Motor neuron (in vitro differentiated cells): Measurements from ENCODE around the gene SALL1. TPM values are rescaled to one million over a fixed set of nuclear protein-coding genes. Genes with fewer than 3 reads are reported as not detected.

ENCODE experiments used
- ATAC-seq, 8 experiments: fragments of 200-7000 bp; cut with Tn5 transposase; replicated peaks in 6 of 8; 2 replicates each; pipeline ENCODE4 v1.8.0; 2021; ENCODE audit warnings: mild to moderate bottlenecking in 8 of 8, moderate library complexity in 8 of 8
- H3K27ac ChIP-seq, 2 donors: fragments of 250-450 bp; sonication (Bioruptor Pico); 2 replicates each; pipeline ENCODE4 v1.9.0; 2021; ENCODE audit warnings: antibody characterized with exemption in 2 of 2, mild to moderate bottlenecking in 2 of 2, moderate library complexity in 1 of 2
- H3K4me1 ChIP-seq, 2 donors: fragments of 250-450 bp; sonication (Bioruptor Pico); replicated peaks in 1 of 2; 2 replicates each; pipeline ENCODE4 v1.6.1; 2021; ENCODE audit warnings: antibody characterized with exemption in 2 of 2, mild to moderate bottlenecking in 2 of 2, moderate library complexity in 1 of 2
- H3K4me3 ChIP-seq, 5 donors: fragments of 250-450 bp; sonication (Bioruptor Pico); 2 replicates each; pipeline ENCODE4 v1.9.0; 2021; ENCODE audit warnings: antibody characterized with exemption in 5 of 5, mild to moderate bottlenecking in 5 of 5, moderate library complexity in 4 of 5
- WGBS, 10 experiments: fragments of 450-650 bp; shearing (Covaris generic); methylation state at CpG; one replicate each; pipeline ENCODE4 v1.0.0; 2022; 5-methylcytosine and 5-hydroxymethylcytosine counted together
- in situ Hi-C, 9 experiments: fragments of 400-800 bp; cut with MboI; loops; one replicate each; pipeline ENCODE4 v1.15.0; 2021; ENCODE audit warnings: low sequenced_read_pairs in 9 of 9, low pct_unique_long_range_greater_than_20kb in 2 of 9; ENCODE audit not compliant: unreplicated experiment in 9 of 9
- total RNA-seq, 8 experiments: library from RNA; unstranded; fragments of 300-600 nt; gene quantifications; 2 replicates each; pipeline versions ENCODE4 v1.2.3 to v1.2.4, GENCODE V29; 2022

SALL1 gene
- total RNA-seq, 8 experiments from 2014 or later: 1.7 to 44.2 (median 15.6) TPM

DNA sequence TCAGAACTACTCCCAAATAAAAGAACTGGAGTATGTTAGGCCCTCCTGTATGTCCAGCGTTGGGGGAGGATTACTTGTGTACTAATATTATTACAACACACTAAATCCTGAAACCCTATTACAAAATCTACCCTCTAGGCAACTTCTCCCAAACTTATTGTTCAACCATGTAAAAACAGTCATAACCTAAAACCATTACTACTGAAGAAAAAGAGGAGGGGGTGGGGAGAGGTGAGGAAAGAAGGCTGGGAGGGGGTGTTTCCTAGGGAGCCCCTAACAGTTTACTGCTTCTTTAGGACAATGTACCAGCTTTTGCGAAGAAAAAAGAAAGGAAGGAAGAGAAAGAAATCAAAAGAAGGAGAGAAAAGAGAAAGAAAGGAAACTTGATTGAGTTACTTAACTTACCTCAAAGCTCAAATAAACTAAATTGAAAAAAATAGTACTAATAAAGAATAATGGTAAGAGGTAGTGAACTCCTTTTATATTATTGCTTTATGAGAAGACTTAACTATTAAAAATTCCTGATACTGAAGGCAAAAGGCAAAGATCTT, 2.3 kb downstream of the SALL1 start:
- H3K4me1 ChIP-seq: peaks cover 5 to 31% of the 10 kb centered on the region in 2 donors
- peak overlapping the region; percentile 85 to 94 for H3K27ac ChIP-seq
- 0 to 100% (median 0%) methylated on average over 1 to 2 of the region's 2 CpGs; no CpG with 5 or more reads in 1 of the 10 experiments for WGBS, 10 experiments
- in situ Hi-C loops: no loop called here
- H3K4me3 ChIP-seq: peak overlapping the region; percentile 54 to 97 (median 82)
- ATAC-seq: no peak

DNA sequence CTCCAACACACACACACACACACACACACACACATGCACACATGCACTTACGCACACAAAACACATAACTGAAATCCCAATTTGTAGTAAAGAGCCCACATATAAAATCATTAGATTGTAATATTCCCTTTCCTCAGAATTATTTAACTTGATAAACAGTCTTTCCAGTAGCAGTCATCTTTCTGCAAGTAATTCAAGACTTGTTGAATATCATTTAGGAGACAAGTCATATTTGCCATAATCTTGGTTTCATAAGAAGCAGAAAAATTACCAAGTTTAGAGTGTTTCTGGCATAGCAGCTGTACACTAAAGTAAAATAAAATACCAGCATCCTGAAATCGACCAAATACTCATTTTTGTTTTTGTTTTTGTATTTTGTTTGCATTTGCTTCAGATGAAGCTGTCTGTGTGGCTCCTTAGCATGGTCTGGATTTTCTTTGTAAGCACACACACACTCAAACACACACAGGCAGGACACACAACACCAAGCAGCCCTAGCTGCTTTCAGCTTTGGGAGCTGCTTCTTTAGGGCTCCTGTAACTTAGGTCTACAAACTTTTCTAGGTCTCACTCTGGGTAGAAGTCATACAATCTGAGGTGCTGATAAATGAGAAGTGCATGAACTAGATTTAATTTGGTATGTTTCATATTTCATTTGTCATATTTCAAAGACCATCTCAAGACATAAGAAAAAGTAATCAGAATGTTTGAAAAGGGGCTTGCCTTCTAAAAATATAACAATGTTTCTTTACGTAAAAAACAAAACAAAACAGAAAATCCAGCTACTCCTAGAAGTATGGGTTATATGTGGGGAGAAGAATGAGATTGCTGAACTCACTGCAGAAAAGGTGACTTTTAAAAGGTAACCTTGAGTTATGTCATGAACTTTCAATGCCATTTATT, 3.0 kb downstream of the SALL1 start:
- WGBS, 10 experiments: 16 to 95% (median 30%) methylated on average over 1 to 3 of the region's 3 CpGs; no CpG with 5 or more reads in 1 of the 10 experiments
- peaks cover 5 to 38% of the 10 kb centered on the region in 2 donors for H3K4me1 ChIP-seq
- in situ Hi-C loops: no loop called here
- ATAC-seq: no peak
- H3K4me3 ChIP-seq: peak overlapping the region; percentile 54 to 97 (median 82)
- peak overlapping the region; percentile 85 to 94 for H3K27ac ChIP-seq

DNA sequence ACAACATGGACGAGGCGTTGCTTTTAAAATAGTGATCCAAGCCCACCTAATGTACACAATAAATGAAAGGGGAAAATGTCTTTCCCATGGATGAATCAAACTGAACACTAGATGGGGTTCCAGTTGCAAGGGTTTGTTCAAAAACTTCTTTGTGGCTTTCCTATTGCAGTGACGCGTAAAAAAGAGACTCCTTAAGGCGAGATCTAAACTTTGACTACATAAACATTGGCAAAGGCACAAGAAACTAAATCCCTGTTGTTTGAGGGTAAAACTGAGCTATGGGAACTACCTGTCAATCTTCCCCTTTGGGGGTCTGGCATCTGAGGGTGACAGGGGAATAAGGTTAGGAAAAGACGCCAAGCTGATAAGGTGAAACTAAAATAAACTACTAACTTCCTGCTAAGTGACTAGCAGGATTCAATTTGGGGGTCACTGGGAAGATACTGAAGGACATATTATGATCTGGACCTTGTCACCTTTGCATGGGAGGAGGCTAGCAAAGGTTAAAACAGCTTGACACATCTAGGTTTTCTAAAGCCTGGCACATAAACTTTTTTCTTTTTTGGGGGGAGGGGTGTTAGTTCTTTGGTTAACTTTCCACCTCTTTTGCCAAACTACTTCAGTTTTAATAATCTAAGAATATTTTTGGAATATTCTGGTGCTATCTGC, 4.7 kb downstream of the SALL1 start:
- Histone ChIP-seq H3K4me1 (peaks cover 18 to 55% of the 10 kb centered on the region in 2 donors), H3K4me3 (peak overlapping the region; percentile 2 to 97 (median 82)), H3K27ac (peak overlapping the region in 1 of 2 donors; percentile 65)
- WGBS, 10 experiments: 13 to 90% (median 27%) methylated on average over 3 to 6 of the region's 6 CpGs; no CpG with 5 or more reads in 1 of the 10 experiments
- no peak for ATAC-seq
- in situ Hi-C loops: no loop called here

DNA sequence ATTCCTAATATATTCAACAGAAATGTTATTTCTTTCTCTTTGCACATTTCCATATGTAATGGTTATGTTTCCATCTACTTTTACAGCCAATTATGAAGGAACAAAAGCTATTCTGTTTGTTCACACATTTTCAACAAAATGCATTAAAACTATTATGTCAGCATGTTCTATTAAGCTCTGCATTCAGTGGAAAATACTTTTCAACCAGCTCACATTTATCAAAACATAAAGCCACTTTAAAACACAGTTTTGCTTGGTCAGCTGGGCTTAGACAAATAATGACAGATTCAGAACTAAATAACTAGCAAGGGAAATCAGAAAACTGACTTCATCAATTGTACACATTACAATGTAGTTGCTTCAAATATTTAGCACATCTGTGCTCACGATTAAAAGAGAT, 6.9 kb downstream of the SALL1 start:
- ATAC-seq: peak in 1 of 8 experiments; percentile 15
- H3K4me3 ChIP-seq: peak overlapping the region in 4 of 5 donors; percentile 63 to 97 (median 82)
- peak overlapping the region in 1 of 2 donors; percentile 60 for H3K27ac ChIP-seq
- in situ Hi-C loops: no loop called here
- H3K4me1 ChIP-seq: peaks cover 20 to 56% of the 10 kb centered on the region in 2 donors
- 0 to 82% (median 6%) methylated on average over 1 of the region's 1 CpG; no CpG with 5 or more reads in 1 of the 10 experiments for WGBS, 10 experiments

DNA sequence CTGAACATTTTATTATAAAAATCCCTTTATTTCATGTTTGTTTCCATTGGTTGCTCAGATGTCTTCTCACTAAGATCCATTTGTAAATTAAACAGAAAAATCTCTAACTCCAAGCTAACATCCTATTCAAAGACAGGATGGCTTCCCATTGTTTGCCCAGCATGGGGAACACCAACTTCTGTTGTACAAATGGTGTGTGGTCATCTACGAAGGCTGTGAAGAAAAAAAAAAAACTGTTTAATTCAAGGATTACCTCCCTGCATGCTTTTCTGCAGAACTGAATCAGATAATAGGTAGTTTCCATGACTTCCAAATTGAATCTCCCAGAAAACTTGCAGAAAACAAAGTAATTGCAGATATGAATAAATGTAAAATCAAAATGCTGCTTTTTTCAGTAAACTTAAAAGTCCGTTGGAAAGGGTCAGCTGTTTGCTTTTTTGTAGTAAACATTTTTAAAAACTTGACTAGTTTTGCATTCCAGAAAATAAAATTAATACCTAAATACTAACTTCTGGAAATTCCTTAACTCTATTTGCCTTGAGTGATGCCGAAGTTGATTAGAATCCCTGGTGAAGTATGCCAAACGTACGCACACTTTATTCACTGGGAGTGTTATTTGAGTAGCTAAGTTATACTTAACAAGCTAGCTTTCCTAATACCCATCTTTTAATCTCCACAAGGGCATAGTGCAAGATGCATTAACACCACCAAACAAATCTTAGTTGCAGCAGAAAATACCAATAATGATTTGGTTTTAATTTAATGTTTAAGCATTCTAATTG, 7.7 kb downstream of the SALL1 start:
- H3K4me1 ChIP-seq: peaks cover 28 to 64% of the 10 kb centered on the region in 2 donors
- ATAC-seq: peak in 5 of 8 experiments; percentile 50 to 78 (median 66)
- WGBS, 10 experiments: 10 to 95% (median 39%) methylated on average over 2 to 5 of the region's 5 CpGs
- peak overlapping the region; percentile 13 to 21 for H3K27ac ChIP-seq
- peak overlapping the region in 3 of 5 donors; percentile 7 to 82 (median 63) for H3K4me3 ChIP-seq
- in situ Hi-C loops: no loop called here

DNA sequence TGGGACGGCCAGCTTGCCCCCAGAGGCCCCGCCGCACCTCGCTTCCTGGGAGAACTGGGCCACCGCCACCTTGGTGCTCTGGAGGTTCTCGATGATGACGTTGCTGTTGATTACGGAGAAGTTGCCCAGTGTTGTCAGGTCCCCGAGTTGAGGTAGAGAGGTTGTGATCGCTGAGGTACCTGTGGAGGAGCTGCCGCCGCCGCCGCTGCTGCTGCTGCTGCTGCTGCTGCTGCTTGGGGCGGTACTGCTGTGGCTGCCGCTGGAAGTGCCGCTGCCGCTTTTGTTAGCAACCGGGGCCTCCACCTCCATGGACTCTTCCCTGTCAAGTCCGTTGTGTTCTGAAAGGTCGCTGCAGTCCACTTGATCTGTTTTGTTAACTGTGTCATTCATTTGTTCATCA, 9.5 kb downstream of the SALL1 start:
- H3K27ac ChIP-seq: no peak overlapping the region
- no peak overlapping the region for H3K4me3 ChIP-seq
- in situ Hi-C loops: no loop called here
- peaks cover 40 to 72% of the 10 kb centered on the region in 2 donors for H3K4me1 ChIP-seq
- WGBS, 10 experiments: 80 to 100% (median 97%) methylated on average over 2 to 13 of the region's 21 CpGs; no CpG with 5 or more reads in 4 of the 10 experiments
- ATAC-seq: no peak

DNA sequence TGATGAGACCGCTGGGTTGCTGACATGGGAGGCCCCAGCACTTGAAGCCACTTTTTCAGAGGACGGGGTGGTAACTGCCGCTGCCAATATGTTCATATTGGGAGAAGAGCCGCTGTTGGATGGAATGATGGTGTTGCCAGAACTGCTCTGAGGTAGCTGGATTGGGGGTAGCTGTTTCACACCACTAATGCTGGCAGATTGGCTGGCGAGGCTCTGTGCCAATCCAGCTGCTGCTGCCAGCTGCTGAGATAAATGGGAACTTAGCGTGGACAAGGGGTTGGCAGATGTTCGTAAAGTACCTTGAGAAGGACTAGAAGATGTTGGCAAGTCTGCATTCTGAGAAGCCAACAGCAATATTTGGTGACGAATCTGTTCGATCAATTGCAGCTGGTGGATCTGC, 10.0 kb downstream of the SALL1 start:
- in situ Hi-C loops: no loop called here
- peaks cover 40 to 68% of the 10 kb centered on the region in 2 donors for H3K4me1 ChIP-seq
- H3K27ac ChIP-seq: no peak overlapping the region
- no peak overlapping the region for H3K4me3 ChIP-seq
- no peak for ATAC-seq
- WGBS, 10 experiments: 83 to 100% (median 92%) methylated on average over 1 to 6 of the region's 9 CpGs; no CpG with 5 or more reads in 4 of the 10 experiments

DNA sequence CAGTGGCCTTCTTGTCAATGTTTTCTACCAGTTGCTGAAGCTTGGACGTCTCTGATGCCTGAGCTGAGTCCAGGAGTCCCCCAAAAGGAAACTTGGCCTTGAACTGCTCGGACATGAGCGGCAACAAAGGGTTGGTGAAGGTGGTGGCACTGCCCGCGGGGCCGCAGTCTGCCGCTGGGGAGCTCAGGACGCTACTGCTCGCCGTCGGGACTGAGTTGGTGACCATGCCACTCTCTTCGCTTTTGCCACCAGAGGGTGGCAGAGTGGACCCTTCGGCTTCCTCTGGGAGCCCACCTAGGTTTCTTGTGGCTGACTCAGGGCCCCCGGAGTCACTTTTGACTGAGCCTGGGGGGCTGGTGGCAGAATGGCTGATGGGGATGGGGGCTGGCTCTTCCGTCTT, 11.0 kb downstream of the SALL1 start:
- Histone ChIP-seq H3K4me1 (peaks cover 41 to 65% of the 10 kb centered on the region in 2 donors), H3K27ac (no peak overlapping the region), H3K4me3 (no peak overlapping the region)
- WGBS, 10 experiments: 60 to 94% (median 80%) methylated on average over 1 to 10 of the region's 15 CpGs; no CpG with 5 or more reads in 7 of the 10 experiments
- no peak for ATAC-seq
- in situ Hi-C loops: no loop called here

DNA sequence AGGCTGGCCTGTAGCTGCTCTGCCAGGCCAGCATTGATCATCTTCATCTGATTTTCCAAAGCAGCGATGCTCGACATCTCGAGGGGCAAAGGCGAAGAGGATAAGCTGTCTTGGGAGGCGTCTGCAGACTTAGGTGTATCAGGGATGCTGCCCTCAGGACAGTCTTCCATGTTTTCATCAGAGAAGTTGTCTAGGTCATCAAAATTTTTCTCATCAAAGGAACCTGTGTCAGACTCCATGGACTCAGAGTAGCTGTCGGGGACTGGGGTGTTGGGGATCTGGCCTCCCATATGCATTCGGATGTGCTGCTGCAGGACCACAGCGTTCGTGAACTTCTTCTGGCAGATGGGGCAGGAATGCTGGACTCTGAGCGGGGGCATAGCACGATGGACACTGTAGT, 11.5 kb downstream of the SALL1 start:
- in situ Hi-C loops: no loop called here
- peaks cover 47 to 65% of the 10 kb centered on the region in 2 donors for H3K4me1 ChIP-seq
- ATAC-seq: no peak
- H3K27ac ChIP-seq: no peak overlapping the region
- no peak overlapping the region for H3K4me3 ChIP-seq
- 67 to 100% (median 90%) methylated on average over 1 to 7 of the region's 11 CpGs; no CpG with 5 or more reads in 3 of the 10 experiments for WGBS, 10 experiments

DNA sequence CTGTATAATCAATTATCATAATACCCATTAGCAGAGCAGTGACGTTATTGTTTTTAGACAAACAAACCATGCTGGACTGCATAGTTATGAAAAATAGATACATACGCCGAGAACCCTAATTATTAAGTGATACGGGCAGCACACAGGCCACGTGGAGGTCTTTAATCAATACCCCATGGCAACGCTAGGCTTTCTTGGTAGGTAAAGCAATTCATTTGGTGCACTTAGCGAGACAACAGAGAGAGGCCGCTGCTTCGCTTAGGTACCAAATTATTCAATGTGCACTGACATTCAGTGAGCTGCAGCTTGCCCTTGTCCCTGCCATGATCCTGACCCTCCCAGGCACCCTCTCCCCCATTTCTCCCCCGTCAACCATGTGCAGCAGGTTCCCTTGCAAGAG, 12.9 kb downstream of the SALL1 start:
- WGBS, 10 experiments: 55 to 100% (median 74%) methylated on average over 3 to 8 of the region's 10 CpGs; no CpG with 5 or more reads in 1 of the 10 experiments
- peak in 5 of 8 experiments; percentile 23 to 60 (median 41) for ATAC-seq
- H3K4me1 ChIP-seq: peaks cover 55 to 62% of the 10 kb centered on the region in 2 donors
- peak overlapping the region in 1 of 2 donors; percentile 4 for H3K27ac ChIP-seq
- in situ Hi-C loops: no loop called here
- H3K4me3 ChIP-seq: no peak overlapping the region

DNA sequence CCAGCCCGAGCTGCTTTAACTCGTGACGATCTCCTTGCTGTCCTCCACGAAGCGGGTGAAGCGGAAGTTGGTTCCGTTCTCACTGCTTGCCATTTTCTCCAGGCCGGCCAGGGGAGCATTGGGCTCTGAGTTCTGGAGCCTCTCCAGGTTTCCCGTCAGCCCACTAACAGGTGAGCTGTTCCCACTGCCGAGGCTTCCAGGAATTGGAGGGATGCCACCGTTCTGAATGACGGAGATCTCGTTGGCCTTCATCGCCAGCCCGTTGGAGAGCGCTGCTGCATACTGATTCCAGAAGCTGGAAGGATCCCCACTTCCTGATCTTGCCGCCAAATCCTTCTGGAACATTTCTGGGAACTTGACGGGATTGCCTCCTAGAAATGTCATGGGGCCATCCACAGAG, 14.0 kb downstream of the SALL1 start:
- no peak for ATAC-seq
- in situ Hi-C loops: no loop called here
- H3K4me1 ChIP-seq: peaks cover 50 to 51% of the 10 kb centered on the region in 2 donors
- H3K27ac ChIP-seq: no peak overlapping the region
- 89 to 100% (median 96%) methylated on average over 3 to 16 of the region's 18 CpGs; no CpG with 5 or more reads in 5 of the 10 experiments for WGBS, 10 experiments
- no peak overlapping the region for H3K4me3 ChIP-seq

DNA sequence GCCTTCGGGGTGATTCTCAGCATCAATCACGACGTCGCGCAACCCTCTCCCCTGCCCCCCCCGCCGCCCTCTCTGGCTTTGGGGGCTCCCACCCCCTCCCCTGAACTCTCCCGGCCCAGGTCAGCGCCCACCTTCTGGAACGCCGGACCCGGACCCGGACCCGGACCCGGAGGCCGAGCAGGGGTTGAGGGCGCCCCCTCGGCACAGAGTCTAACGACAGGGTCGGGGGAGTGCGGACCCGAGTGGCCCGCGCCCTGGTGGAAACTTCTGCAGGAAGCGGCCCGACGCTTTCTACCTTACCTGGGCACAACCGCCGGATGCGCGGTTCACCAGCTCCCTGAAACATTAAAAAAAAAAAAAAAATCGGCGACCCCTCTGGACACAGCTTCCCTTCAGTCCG, 16.2 kb downstream of the SALL1 start:
- WGBS, 10 experiments: 33 to 86% (median 53%) methylated on average over 1 to 15 of the region's 34 CpGs; no CpG with 5 or more reads in 5 of the 10 experiments
- in situ Hi-C loops: no loop called here
- Histone ChIP-seq H3K4me3 (no peak overlapping the region), H3K27ac (no peak overlapping the region), H3K4me1 (peaks cover 43 to 47% of the 10 kb centered on the region in 2 donors)
- ATAC-seq: peak in 2 of 8 experiments; percentile 20 to 22
